ENCODE results near the gene EXD3.
"Not testable (repeated sequence)": the region's sequence is repeated elsewhere in the genome, so short reads cannot be mapped to it uniquely, and the experiment has no call there.

Gene EXD3

DNA sequence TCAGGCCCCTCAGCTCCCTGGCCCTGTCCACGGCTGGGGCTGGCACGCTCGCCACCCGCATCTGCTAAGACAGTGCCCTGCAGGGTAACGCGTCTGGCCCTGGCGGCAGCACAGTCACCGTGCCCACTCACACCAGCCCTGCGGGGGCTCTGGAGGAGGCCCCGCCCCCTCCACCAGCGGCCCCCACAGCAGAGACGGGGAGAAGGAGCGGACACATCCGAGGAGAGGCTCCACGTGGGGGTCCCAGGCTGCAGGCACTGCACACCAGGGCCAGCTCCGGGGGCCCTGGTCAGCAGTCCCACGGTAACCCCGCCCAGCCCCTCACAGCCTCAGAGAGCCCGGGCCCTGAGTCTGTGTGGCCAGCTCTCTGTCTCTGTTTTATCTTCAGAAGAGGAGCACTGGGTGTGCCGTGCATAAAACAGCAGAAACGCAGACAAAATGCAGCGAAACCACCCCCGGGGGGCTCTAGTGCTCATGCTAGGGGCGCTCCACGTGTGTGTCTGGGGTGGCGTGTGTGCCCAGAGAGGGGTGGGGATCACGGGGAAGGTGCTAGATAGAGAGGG lies 73.4 kb downstream of the EXD3 start:
- Histone ChIP-seq H3K4me1 (no peaks in the 10 kb centered on the region), H3K36me3 (no peaks in the 10 kb centered on the region), H3K4me3 (ENCODE audit: low read depth, low read length) (no peak overlapping the region), H3K9me3 (no peaks in the 10 kb centered on the region; the same call in none of the 2 replicates), H3K27me3 (no peaks in the 10 kb centered on the region)
- no peak for DNase-seq
- TF ChIP-seq, protein P1, sequence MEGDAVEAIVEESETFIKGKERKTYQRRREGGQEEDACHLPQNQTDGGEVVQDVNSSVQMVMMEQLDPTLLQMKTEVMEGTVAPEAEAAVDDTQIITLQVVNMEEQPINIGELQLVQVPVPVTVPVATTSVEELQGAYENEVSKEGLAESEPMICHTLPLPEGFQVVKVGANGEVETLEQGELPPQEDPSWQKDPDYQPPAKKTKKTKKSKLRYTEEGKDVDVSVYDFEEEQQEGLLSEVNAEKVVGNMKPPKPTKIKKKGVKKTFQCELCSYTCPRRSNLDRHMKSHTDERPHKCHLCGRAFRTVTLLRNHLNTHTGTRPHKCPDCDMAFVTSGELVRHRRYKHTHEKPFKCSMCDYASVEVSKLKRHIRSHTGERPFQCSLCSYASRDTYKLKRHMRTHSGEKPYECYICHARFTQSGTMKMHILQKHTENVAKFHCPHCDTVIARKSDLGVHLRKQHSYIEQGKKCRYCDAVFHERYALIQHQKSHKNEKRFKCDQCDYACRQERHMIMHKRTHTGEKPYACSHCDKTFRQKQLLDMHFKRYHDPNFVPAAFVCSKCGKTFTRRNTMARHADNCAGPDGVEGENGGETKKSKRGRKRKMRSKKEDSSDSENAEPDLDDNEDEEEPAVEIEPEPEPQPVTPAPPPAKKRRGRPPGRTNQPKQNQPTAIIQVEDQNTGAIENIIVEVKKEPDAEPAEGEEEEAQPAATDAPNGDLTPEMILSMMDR (IDR thresholded peaks at IDR 0.05; ENCODE audit: low read depth, low read length) = no peak

DNA sequence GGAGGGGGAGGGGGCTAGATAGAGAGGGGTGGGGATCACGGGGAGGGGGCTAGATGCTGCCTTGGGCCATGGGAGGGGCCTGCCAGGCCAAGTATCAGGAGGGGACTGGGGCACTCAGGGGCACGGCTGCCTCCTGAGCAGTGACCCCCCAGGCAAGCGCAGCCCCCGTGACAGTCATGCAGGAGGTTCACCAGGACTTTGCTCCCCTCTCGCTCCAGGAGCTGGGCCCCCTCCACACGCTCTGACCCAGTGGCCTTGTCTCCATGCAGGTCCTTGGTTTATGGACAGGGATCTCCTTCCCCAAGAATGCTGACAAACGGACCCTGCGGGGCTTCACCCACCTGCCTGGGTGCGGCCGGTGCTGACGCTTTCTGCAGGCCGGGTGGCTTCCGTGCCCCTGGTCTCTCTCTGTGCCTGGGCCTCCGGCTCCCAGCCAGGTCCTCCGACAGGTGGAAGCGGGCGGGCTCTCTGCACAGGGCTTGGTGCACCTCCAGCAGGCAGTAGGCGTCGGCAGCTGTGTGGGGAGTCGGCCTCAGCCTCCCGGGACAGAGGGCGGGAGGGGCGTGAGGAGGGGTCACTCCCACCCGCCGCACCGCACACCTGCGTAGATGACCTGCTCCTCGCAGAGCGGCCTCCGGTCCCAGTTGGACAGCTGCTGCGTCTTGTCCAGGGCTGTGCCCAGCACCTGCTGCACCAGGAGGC lies 74.0 kb downstream of the EXD3 start:
- TF ChIP-seq, protein P1 (IDR thresholded peaks at IDR 0.05; ENCODE audit: low read depth, low read length) = no peak

DNA sequence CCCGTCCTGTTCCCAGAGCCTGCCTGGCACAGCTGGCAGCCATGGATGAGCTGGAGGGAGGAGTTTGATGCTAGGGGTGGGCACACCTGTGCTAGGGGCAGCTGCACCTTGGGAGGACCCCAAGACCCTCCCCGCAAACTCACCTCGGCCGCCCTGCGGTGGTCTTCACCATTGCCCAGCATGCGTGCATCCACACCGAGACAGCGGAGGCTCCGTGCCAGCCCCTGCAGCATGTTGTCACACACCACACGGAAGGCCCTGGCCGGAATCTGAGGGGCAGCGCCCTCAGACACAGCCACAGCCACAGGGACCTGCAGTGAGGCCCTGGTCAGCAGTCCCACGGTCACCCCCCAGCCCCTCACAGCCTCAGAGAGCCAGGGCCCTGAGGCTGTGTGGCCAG lies 75.0 kb downstream of the EXD3 start:
- no peak overlapping the region for H3K4me3 ChIP-seq (ENCODE audit: low read depth, low read length)
- H3K9me3 ChIP-seq = no peaks in the 10 kb centered on the region; the same call in 1 of the 2 replicates

More for the DNA sequence above, 74.0 kb downstream of the EXD3 start:
- no peak for DNase-seq
- no peak overlapping the region for H3K4me3 ChIP-seq (ENCODE audit: low read depth, low read length)
- no peaks in the 10 kb centered on the region; the same call in 1 of the 2 replicates for H3K9me3 ChIP-seq
- no peaks in the 10 kb centered on the region for H3K36me3 ChIP-seq
- H3K4me1 ChIP-seq = no peaks in the 10 kb centered on the region
- H3K27me3 ChIP-seq = no peaks in the 10 kb centered on the region

DNA sequence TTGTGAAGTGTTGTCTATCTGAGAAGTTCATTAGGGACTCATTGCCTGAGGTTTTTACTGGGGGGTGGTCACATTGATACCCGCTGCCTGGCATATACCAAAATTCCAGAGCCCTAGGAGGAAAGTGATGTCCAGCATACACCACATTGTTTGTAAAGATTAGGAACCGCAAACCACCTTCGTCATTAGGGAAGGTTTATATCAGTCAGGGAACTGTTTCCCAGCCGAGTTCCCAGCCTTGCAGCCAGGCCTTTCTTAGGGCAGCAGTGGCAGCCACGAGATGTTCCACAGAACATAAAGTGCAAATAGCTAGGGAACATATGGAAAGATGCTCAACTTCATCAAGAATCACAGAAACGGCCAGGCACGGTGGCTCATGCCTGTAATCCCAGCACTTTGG lies 80.5 kb downstream of the EXD3 start:
- Histone ChIP-seq H3K36me3 (no peaks in the 10 kb centered on the region), H3K9me3 (peaks cover 4% of the 10 kb centered on the region; the same call in 1 of the 2 replicates), H3K4me1 (no peaks in the 10 kb centered on the region), H3K27me3 (no peaks in the 10 kb centered on the region), H3K4me3 (ENCODE audit: low read depth, low read length) (no peak overlapping the region)
- TF ChIP-seq, protein P1 (IDR thresholded peaks at IDR 0.05; ENCODE audit: low read depth, low read length) = no peak
- no peak for DNase-seq

More for the DNA sequence above, 75.0 kb downstream of the EXD3 start:
- Histone ChIP-seq H3K36me3 (no peaks in the 10 kb centered on the region), H3K4me1 (no peaks in the 10 kb centered on the region), H3K27me3 (no peaks in the 10 kb centered on the region)
- DNase-seq = no peak
- TF ChIP-seq, protein P1 (IDR thresholded peaks at IDR 0.05; ENCODE audit: low read depth, low read length) = no peak

DNA sequence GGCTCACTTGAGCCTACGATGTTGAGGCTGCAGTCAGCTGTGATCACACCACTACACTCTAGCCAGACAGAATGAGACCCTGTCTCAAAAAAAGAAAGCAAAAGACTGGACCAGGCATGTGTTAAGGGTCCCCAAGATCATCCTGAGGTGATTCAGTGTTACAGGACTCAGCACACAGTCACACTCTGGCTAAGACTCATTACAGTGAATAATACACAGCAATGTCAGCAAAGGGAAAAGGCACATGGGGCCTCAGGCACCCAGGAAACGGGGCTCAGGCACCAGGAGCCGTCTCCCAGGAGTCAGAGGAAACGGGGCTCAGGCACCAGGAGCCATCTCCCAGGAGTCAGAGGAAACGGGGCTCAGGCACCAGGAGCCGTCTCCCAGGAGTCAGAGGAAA lies 81.7 kb downstream of the EXD3 start:
- DNase-seq = no peak
- no peaks in the 10 kb centered on the region for H3K27me3 ChIP-seq

DNA sequence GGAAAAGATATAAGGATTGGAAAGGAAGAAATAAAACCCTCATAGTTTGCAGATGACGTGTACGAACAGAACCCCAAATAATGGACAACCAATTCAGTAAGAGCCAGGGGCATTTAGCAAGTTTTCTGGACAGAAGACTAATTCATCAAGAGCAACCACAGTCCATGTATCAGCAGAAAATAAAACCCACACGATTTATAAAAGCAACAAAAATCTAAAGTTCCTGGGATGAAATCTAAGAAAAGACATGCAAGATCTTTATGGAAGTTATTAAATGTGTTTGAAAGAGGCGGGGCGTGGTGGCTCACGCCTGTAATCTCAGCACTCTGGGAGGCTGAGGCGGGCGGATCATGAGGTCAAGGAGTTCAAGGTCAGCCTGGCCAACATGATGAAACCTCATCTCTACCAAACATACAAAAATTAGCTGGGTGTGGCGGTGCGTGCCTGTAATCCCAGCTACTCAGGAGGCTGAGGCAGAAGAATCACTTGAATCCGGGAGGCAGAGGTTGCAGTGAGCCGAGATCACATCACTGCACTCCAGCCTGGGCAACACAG lies 83.0 kb downstream of the EXD3 start:
- not testable (repeated sequence) for H3K4me1 ChIP-seq; H3K27me3 ChIP-seq; DNase-seq; H3K36me3 ChIP-seq; H3K9me3 ChIP-seq; H3K4me3 ChIP-seq (ENCODE audit: low read depth, low read length)

More for the DNA sequence above, 81.7 kb downstream of the EXD3 start:
- Histone ChIP-seq H3K4me1 (no peaks in the 10 kb centered on the region), H3K9me3 (0 out of 2 replicates have a peak, but pooled peaks cover 4% of the 10 kb centered on the region), H3K36me3 (no peaks in the 10 kb centered on the region), H3K4me3 (ENCODE audit: low read depth, low read length) (no peak overlapping the region)
- TF ChIP-seq, protein P1 (IDR thresholded peaks at IDR 0.05; ENCODE audit: low read depth, low read length) = no peak
